Activated T-helper 2 cell treated with anti-CD3 and anti-CD28 coated beads, Interferon-gamma antibody, Interleukin-2, Interleukin-4, amounts not matched to agents 10 μg/mL and 5 μg/mL and 100 μg/mL, durations not matched to agents 14 hours and 24 hours and 36 hours (primary cell): ENCODE measurements around the gene SOX5. TPM values are rescaled to one million over a fixed set of nuclear protein-coding genes. Genes with fewer than 3 reads are reported as not detected.

ENCODE experiments used
- DNase-seq: peaks from one replicate; pipeline ENCODE4 v3.0.0; 2021; ENCODE audit warnings: low spot score
- H3K27ac Mint-ChIP-seq: one replicate; pipeline ENCODE4 v1.8.0; 2021; ENCODE audit warnings: mixed read lengths
- H3K27me3 Mint-ChIP-seq: one replicate; pipeline ENCODE4 v1.8.0; 2021; ENCODE audit warnings: low read depth, mixed read lengths
- H3K36me3 Mint-ChIP-seq: one replicate; pipeline ENCODE4 v1.8.0; 2021; ENCODE audit warnings: low read depth, mixed read lengths
- H3K4me1 Mint-ChIP-seq: one replicate; pipeline ENCODE4 v1.8.0; 2021; ENCODE audit warnings: low read depth, mixed read lengths
- H3K4me3 Mint-ChIP-seq: one replicate; pipeline ENCODE4 v1.8.0; 2021; ENCODE audit warnings: low read depth, mild to moderate bottlenecking, moderate library complexity, mixed read lengths
- H3K9me3 Mint-ChIP-seq: one replicate; pipeline ENCODE4 v1.8.0; 2021; ENCODE audit warnings: mixed read lengths
- intact Hi-C: fragments of 100-400 bp; cut with micrococcal nuclease; formaldehyde crosslinking; loops from one replicate; pipeline ENCODE4 v1.15.1; 2023
- total RNA-seq: library from RNA; stranded (reverse); gene quantifications from 2 replicates; pipeline ENCODE4 v1.2.3, GENCODE V29; 2022

The SOX5 gene
- total RNA-seq, 1 donor from 2014 or later = 0.34 TPM

GRCh38 chr12:23758608-23759007, 190.9 kb downstream of the SOX5 start:
- Mint-ChIP-seq H3K27ac (no peak overlapping the region), H3K27me3 (no peaks in the 10 kb centered on the region), H3K9me3 (no peaks in the 10 kb centered on the region), H3K36me3 (no peaks in the 10 kb centered on the region), H3K4me1 (no peaks in the 10 kb centered on the region), H3K4me3 (no peak overlapping the region)
- no peak for DNase-seq
- intact Hi-C loops = no loop called here

- H3K27me3 Mint-ChIP-seq = no peaks in the 10 kb centered on the region
- H3K4me1 Mint-ChIP-seq = no peaks in the 10 kb centered on the region
Measured at GRCh38 chr12:23757541-23757962, 191.9 kb downstream of the SOX5 start.

GRCh38 chr12:23756416-23756815, 193.1 kb downstream of the SOX5 start:
- H3K9me3 Mint-ChIP-seq = no peaks in the 10 kb centered on the region
- H3K4me1 Mint-ChIP-seq = no peaks in the 10 kb centered on the region
- H3K36me3 Mint-ChIP-seq = no peaks in the 10 kb centered on the region
- no peak for DNase-seq
- no peak overlapping the region for H3K4me3 Mint-ChIP-seq
- no peaks in the 10 kb centered on the region for H3K27me3 Mint-ChIP-seq
- H3K27ac Mint-ChIP-seq = no peak overlapping the region
- intact Hi-C loops = no loop called here

More at GRCh38 chr12:23757541-23757962, 191.9 kb downstream of the SOX5 start:
- DNase-seq = no peak
- H3K36me3 Mint-ChIP-seq = no peaks in the 10 kb centered on the region
- no peak overlapping the region for H3K4me3 Mint-ChIP-seq
- no peaks in the 10 kb centered on the region for H3K9me3 Mint-ChIP-seq
- no peak overlapping the region for H3K27ac Mint-ChIP-seq
- intact Hi-C loops = no loop called here

GRCh38 chr12:23753628-23754365, 195.7 kb downstream of the SOX5 start:
- Mint-ChIP-seq H3K4me3 (no peak overlapping the region), H3K36me3 (no peaks in the 10 kb centered on the region), H3K27ac (no peak overlapping the region), H3K4me1 (no peaks in the 10 kb centered on the region), H3K9me3 (no peaks in the 10 kb centered on the region), H3K27me3 (no peaks in the 10 kb centered on the region)
- DNase-seq = no peak
- intact Hi-C loops = no loop called here

- Mint-ChIP-seq H3K27me3 (no peaks in the 10 kb centered on the region), H3K36me3 (no peaks in the 10 kb centered on the region), H3K9me3 (peaks cover 3% of the 10 kb centered on the region), H3K4me3 (no peak overlapping the region), H3K27ac (no peak overlapping the region), H3K4me1 (no peaks in the 10 kb centered on the region)
- intact Hi-C loops = no loop called here
- no peak for DNase-seq
Measured at GRCh38 chr12:23752245-23752644, 197.2 kb downstream of the SOX5 start.

- Mint-ChIP-seq H3K36me3 (no peaks in the 10 kb centered on the region), H3K27ac (no peak overlapping the region), H3K9me3 (peaks cover 9% of the 10 kb centered on the region), H3K4me1 (no peaks in the 10 kb centered on the region), H3K4me3 (no peak overlapping the region), H3K27me3 (no peaks in the 10 kb centered on the region)
- intact Hi-C loops = no loop called here
- DNase-seq = no peak
Measured at GRCh38 chr12:23751641-23752040, 197.8 kb downstream of the SOX5 start.

- Mint-ChIP-seq H3K27me3 (no peaks in the 10 kb centered on the region), H3K27ac (no peak overlapping the region), H3K4me1 (no peaks in the 10 kb centered on the region)
Measured at GRCh38 chr12:23750923-23751322, 198.5 kb downstream of the SOX5 start.

GRCh38 chr12:23744696-23745095, 204.8 kb downstream of the SOX5 start:
- DNase-seq = no peak
- intact Hi-C loops = no loop called here
- peaks cover 13% of the 10 kb centered on the region for H3K9me3 Mint-ChIP-seq
- no peaks in the 10 kb centered on the region for H3K27me3 Mint-ChIP-seq
- no peak overlapping the region for H3K27ac Mint-ChIP-seq
- H3K4me1 Mint-ChIP-seq = no peaks in the 10 kb centered on the region
- H3K36me3 Mint-ChIP-seq = no peaks in the 10 kb centered on the region
- H3K4me3 Mint-ChIP-seq = no peak overlapping the region

More at GRCh38 chr12:23750923-23751322, 198.5 kb downstream of the SOX5 start:
- H3K36me3 Mint-ChIP-seq = no peaks in the 10 kb centered on the region
- H3K9me3 Mint-ChIP-seq = peaks cover 9% of the 10 kb centered on the region
- intact Hi-C loops = no loop called here
- H3K4me3 Mint-ChIP-seq = no peak overlapping the region
- no peak for DNase-seq

GRCh38 chr12:23742574-23742973, 206.9 kb downstream of the SOX5 start:
- intact Hi-C loops = no loop called here

GRCh38 chr12:23731493-23731892, 218.0 kb downstream of the SOX5 start:
- DNase-seq = no peak
- intact Hi-C loops = no loop called here
- no peaks in the 10 kb centered on the region for H3K4me1 Mint-ChIP-seq

More at GRCh38 chr12:23742574-23742973, 206.9 kb downstream of the SOX5 start:
- H3K27me3 Mint-ChIP-seq = no peaks in the 10 kb centered on the region
- H3K4me3 Mint-ChIP-seq = no peak overlapping the region
- no peak overlapping the region for H3K27ac Mint-ChIP-seq
- H3K36me3 Mint-ChIP-seq = no peaks in the 10 kb centered on the region
- H3K9me3 Mint-ChIP-seq = peaks cover 13% of the 10 kb centered on the region
- H3K4me1 Mint-ChIP-seq = no peaks in the 10 kb centered on the region
- no peak for DNase-seq

GRCh38 chr12:23731035-23731434, 218.4 kb downstream of the SOX5 start:
- Mint-ChIP-seq H3K4me3 (no peak overlapping the region), H3K27ac (no peak overlapping the region), H3K9me3 (peaks cover 3% of the 10 kb centered on the region), H3K4me1 (no peaks in the 10 kb centered on the region), H3K27me3 (no peaks in the 10 kb centered on the region), H3K36me3 (no peaks in the 10 kb centered on the region)
- intact Hi-C loops = no loop called here
- DNase-seq = no peak

More at GRCh38 chr12:23731493-23731892, 218.0 kb downstream of the SOX5 start:
- H3K9me3 Mint-ChIP-seq = peaks cover 3% of the 10 kb centered on the region
- no peak overlapping the region for H3K4me3 Mint-ChIP-seq
- H3K27me3 Mint-ChIP-seq = no peaks in the 10 kb centered on the region
- no peak overlapping the region for H3K27ac Mint-ChIP-seq
- H3K36me3 Mint-ChIP-seq = no peaks in the 10 kb centered on the region

- Mint-ChIP-seq H3K9me3 (peaks cover 4% of the 10 kb centered on the region), H3K4me1 (no peaks in the 10 kb centered on the region), H3K27ac (no peak overlapping the region), H3K4me3 (no peak overlapping the region), H3K36me3 (no peaks in the 10 kb centered on the region), H3K27me3 (no peaks in the 10 kb centered on the region)
- intact Hi-C loops = no loop called here
- no peak for DNase-seq
Measured at GRCh38 chr12:23729359-23729758, 220.1 kb downstream of the SOX5 start.

GRCh38 chr12:23726646-23727045, 222.8 kb downstream of the SOX5 start:
- intact Hi-C loops = no loop called here
- H3K27me3 Mint-ChIP-seq = no peaks in the 10 kb centered on the region
- peaks cover 4% of the 10 kb centered on the region for H3K9me3 Mint-ChIP-seq
- H3K4me1 Mint-ChIP-seq = no peaks in the 10 kb centered on the region
- H3K4me3 Mint-ChIP-seq = no peak overlapping the region
- no peak overlapping the region for H3K27ac Mint-ChIP-seq
- H3K36me3 Mint-ChIP-seq = no peaks in the 10 kb centered on the region
- DNase-seq = no peak
